ENCODE results near the gene GPR173.

The GPR173 gene, protein sequence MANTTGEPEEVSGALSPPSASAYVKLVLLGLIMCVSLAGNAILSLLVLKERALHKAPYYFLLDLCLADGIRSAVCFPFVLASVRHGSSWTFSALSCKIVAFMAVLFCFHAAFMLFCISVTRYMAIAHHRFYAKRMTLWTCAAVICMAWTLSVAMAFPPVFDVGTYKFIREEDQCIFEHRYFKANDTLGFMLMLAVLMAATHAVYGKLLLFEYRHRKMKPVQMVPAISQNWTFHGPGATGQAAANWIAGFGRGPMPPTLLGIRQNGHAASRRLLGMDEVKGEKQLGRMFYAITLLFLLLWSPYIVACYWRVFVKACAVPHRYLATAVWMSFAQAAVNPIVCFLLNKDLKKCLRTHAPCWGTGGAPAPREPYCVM

DNA sequence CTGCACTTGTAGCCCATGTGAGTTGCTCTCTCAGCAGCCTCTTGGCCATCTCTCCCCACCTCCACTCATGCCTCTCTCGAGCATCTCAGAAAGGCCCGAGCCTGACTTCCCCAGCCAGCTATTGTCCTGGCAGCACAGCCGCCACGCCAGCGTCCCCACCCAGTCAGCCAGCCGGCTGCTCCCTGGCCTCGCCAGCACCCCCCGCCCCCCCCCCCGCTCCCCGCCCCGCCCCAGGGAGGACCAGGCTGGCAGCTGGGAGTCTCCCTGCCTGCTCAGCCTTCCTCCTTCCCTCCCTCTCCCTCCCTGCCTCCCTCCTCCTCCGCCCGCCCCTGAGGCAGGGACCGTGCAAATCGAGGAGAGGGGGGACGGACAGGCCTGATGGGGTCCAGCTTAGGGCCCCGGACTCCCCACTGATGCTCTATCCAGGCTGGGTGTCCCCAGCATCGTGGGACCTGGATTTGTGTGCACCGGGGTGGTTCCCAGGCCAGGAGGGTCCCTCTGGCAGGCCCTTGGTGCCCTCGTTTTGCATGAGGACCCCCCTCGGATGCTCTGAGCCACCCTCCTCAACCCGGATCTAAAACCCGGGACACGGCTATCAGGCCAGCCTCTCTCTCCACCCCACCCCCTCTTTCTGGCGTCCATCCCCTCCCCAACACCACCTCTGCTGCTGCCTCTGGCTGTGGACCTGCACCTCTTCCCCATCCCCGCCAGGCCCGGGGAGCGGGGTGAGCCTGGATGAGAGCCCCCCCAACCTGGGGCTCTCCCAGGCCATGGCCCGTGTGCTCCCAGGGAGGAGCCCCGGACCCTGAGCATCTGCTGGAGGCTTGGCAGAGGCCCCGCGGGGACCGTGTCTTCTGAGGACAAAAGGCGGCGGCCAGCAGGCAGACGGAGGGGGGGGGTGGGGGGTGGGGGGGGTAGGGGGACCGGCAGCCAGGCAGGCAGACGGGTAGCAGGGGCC lies at the start of gene GPR173:
TSS of gene GPR173 (plus strand) at position 621 of the 958 bp plus-strand sequence. CDS start 27,833 bp downstream, outside the sequence.
- H3K9me2 ChIP-seq (replicated peaks; ENCODE audit: insufficient read depth, low read length) = no peaks in the 10 kb centered on the region
- peak within 1 kb of the TSS; percentile 44 for H3K4me2 ChIP-seq (ENCODE audit: low read depth, low read length, poor library complexity, severe bottlenecking)
- no peaks in the 10 kb centered on the region for H3K9me3 ChIP-seq (ENCODE audit: insufficient read depth, low read length)
- H3K79me2 ChIP-seq (ENCODE audit: insufficient read depth, low read length) = no peaks in the 10 kb centered on the region
- H4K20me1 ChIP-seq (ENCODE audit: low read depth, low read length) = no peaks in the 10 kb centered on the region
- H3K27me3 ChIP-seq (ENCODE audit: low read length) = no peaks in the 10 kb centered on the region
- H3K9ac ChIP-seq (ENCODE audit: low read length) = peak within 1 kb of the TSS; percentile 52
- H3F3A ChIP-seq (ENCODE audit: insufficient read depth) = no peaks in the 10 kb centered on the region
- H3K36me3 ChIP-seq (ENCODE audit: low read length) = no peaks in the 10 kb centered on the region
- TF ChIP-seq, protein P1, sequence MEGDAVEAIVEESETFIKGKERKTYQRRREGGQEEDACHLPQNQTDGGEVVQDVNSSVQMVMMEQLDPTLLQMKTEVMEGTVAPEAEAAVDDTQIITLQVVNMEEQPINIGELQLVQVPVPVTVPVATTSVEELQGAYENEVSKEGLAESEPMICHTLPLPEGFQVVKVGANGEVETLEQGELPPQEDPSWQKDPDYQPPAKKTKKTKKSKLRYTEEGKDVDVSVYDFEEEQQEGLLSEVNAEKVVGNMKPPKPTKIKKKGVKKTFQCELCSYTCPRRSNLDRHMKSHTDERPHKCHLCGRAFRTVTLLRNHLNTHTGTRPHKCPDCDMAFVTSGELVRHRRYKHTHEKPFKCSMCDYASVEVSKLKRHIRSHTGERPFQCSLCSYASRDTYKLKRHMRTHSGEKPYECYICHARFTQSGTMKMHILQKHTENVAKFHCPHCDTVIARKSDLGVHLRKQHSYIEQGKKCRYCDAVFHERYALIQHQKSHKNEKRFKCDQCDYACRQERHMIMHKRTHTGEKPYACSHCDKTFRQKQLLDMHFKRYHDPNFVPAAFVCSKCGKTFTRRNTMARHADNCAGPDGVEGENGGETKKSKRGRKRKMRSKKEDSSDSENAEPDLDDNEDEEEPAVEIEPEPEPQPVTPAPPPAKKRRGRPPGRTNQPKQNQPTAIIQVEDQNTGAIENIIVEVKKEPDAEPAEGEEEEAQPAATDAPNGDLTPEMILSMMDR (IDR thresholded peaks at IDR 0.05; ENCODE audit: insufficient read depth, low read length, poor library complexity, severe bottlenecking) = no peak
- TF ChIP-seq EZH2phosphoT487 (conservative IDR thresholded peaks at IDR 0.05; ENCODE audit: low read length) = no peak
- H2AFZ ChIP-seq (ENCODE audit: low read depth, low read length, severe bottlenecking) = peak within 1 kb of the TSS; percentile 54
- H3K4me3 ChIP-seq (ENCODE audit: insufficient read depth, low read length, poor library complexity, severe bottlenecking) = peak within 1 kb of the TSS; percentile 54
- no peak within 1 kb of the TSS for H3K27ac ChIP-seq (ENCODE audit: low read depth, low read length)

DNA sequence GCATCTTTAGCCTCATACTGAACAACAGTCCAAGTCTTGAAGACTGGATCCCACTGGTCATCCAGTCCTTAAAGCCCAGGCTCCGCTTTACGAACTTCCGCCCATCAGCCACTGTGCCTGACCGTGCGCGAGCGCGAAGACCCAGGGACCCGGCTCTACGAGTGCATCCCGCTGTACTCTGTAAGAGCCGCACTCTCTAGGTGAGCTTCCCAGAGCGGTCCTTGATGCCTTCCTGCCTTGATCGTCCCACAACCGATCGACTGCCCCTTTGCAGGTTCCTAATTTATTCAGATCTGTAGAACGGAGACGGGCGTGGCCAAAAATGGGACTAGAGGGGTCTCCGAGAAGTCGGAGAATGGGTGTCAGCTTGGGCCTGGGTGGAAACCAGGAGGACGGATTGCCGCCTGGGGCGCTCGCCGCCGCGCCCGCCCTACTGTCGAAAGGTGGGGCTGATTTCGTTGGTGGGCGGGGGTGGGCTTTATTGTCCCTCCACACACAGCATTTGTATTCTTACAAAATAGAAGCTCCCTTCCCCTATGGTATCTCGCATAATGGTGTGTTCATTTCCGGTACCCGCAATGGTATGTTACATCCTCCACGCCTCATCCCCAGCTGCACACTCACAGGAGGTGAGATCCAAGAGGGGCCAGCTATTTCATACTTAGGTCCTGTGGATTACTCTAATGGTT lies 48.0 kb upstream of the GPR173 start:
- no peak overlapping the region for H3K9ac ChIP-seq (ENCODE audit: low read length)
- no peaks in the 10 kb centered on the region for H3K27me3 ChIP-seq (ENCODE audit: low read length)
- no peaks in the 10 kb centered on the region for H3K9me3 ChIP-seq (ENCODE audit: insufficient read depth, low read length)
- H3K79me2 ChIP-seq (ENCODE audit: insufficient read depth, low read length) = no peaks in the 10 kb centered on the region
- no peaks in the 10 kb centered on the region for H3K9me2 ChIP-seq (replicated peaks; ENCODE audit: insufficient read depth, low read length)
- H4K20me1 ChIP-seq (ENCODE audit: low read depth, low read length) = no peaks in the 10 kb centered on the region
- H3K4me2 ChIP-seq (ENCODE audit: low read depth, low read length, poor library complexity, severe bottlenecking) = no peak overlapping the region
- TF ChIP-seq, protein P1 (IDR thresholded peaks at IDR 0.05; ENCODE audit: insufficient read depth, low read length, poor library complexity, severe bottlenecking) = no peak
- no peak overlapping the region for H2AFZ ChIP-seq (ENCODE audit: low read depth, low read length, severe bottlenecking)
- no peak overlapping the region for H3K4me3 ChIP-seq (ENCODE audit: insufficient read depth, low read length, poor library complexity, severe bottlenecking)
- no peaks in the 10 kb centered on the region for H3F3A ChIP-seq (ENCODE audit: insufficient read depth)
- no peaks in the 10 kb centered on the region for H3K36me3 ChIP-seq (ENCODE audit: low read length)
- no peak overlapping the region for H3K27ac ChIP-seq (ENCODE audit: low read depth, low read length)

DNA sequence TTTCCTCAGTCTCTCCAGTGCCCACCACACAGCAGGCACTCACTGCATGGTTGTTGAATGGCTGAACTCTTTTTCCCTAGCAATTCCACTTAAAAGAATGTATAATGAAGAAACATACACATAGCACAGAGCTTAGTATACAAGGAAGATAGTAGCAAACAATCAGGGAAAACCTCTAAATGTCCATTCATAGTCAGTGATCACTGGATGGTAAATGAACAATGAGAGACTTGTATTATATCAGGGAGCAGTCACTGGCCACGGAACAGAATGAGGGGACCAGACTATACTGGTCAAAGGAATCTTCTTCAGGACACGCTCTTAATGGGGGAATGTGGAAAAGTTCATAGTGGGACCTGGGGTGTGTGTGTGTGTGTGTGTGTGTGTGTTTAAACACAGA lies 46.6 kb upstream of the GPR173 start:
- no peaks in the 10 kb centered on the region for H3F3A ChIP-seq (ENCODE audit: insufficient read depth)
- H3K4me2 ChIP-seq (ENCODE audit: low read depth, low read length, poor library complexity, severe bottlenecking) = no peak overlapping the region
- H4K20me1 ChIP-seq (ENCODE audit: low read depth, low read length) = no peaks in the 10 kb centered on the region
- H3K9ac ChIP-seq (ENCODE audit: low read length) = no peak overlapping the region
- no peak overlapping the region for H2AFZ ChIP-seq (ENCODE audit: low read depth, low read length, severe bottlenecking)
- H3K27me3 ChIP-seq (ENCODE audit: low read length) = no peaks in the 10 kb centered on the region
- H3K9me2 ChIP-seq (replicated peaks; ENCODE audit: insufficient read depth, low read length) = no peaks in the 10 kb centered on the region
- H3K36me3 ChIP-seq (ENCODE audit: low read length) = no peaks in the 10 kb centered on the region
- no peaks in the 10 kb centered on the region for H3K9me3 ChIP-seq (ENCODE audit: insufficient read depth, low read length)
- no peaks in the 10 kb centered on the region for H3K79me2 ChIP-seq (ENCODE audit: insufficient read depth, low read length)
- no peak overlapping the region for H3K4me3 ChIP-seq (ENCODE audit: insufficient read depth, low read length, poor library complexity, severe bottlenecking)
- H3K27ac ChIP-seq (ENCODE audit: low read depth, low read length) = no peak overlapping the region
- TF ChIP-seq, protein P1 (IDR thresholded peaks at IDR 0.05; ENCODE audit: insufficient read depth, low read length, poor library complexity, severe bottlenecking) = no peak
- TF ChIP-seq EZH2phosphoT487 (conservative IDR thresholded peaks at IDR 0.05; ENCODE audit: low read length) = no peak

Measured in SU-DHL-6 (cell line).